Esophagus muscularis mucosa (tissue), 4 donors: ENCODE results near the gene FAM89B. TPM values are rescaled to one million over a fixed set of nuclear protein-coding genes. Genes with fewer than 3 reads are reported as not detected.

Experiments
- DNase-seq: peaks from one replicate; pipeline ENCODE4 v3.0.0-alpha.2; 2017; ENCODE audit errors: extremely low spot score
- H3K27ac ChIP-seq, 4 donors: fragments of 200-600 bp; sonication (generic); replicated peaks in 1 of 4; 1 replicate in 3 of 4; 2 replicates in 1 of 4; pipeline ENCODE4 v1.5.1; 2016 to 2019; ENCODE audit warnings: mild to moderate bottlenecking in 1 of 4
- H3K27me3 ChIP-seq, 4 donors: fragments of 200-600 bp; sonication (generic); one replicate each; pipeline versions ENCODE4 v1.5.1 to v1.6.0; 2016 to 2019
- H3K36me3 ChIP-seq, 4 donors: fragments of 200-600 bp; sonication (generic); one replicate each; pipeline ENCODE4 v1.5.1; 2016 to 2019
- H3K4me1 ChIP-seq, 4 donors: fragments of 200-600 bp; sonication (generic); one replicate each; pipeline ENCODE4 v1.5.1; 2016 to 2019
- H3K4me3 ChIP-seq, 4 donors: fragments of 200-600 bp; sonication (generic); 1 replicate in 2 of 4; 2 replicates in 2 of 4; pipeline ENCODE4 v1.5.1; 2016 to 2019; ENCODE audit warnings: mild to moderate bottlenecking in 4 of 4, moderate library complexity in 1 of 4
- H3K9me3 ChIP-seq, 4 donors: fragments of 200-600 bp; sonication (generic); 1 replicate in 3 of 4; 2 replicates in 1 of 4; pipeline ENCODE4 v1.5.1; 2016 to 2019
- EP300 ChIP-seq: sonication (generic); formaldehyde crosslinking; IDR thresholded peaks from one replicate; pipeline ENCODE4 v1.6.1; 2017; ENCODE audit warnings: antibody characterized with exemption
- POLR2A ChIP-seq: fragments of 450-650 bp; IDR thresholded peaks from one replicate; pipeline ENCODE4 v1.6.1; 2017; ENCODE audit warnings: antibody characterized with exemption, moderate library complexity, mild to moderate bottlenecking, low read depth
- POLR2AphosphoS5 ChIP-seq, 2 donors: sonication (generic); formaldehyde crosslinking; IDR thresholded peaks; one replicate each; pipeline ENCODE4 v1.6.1; 2017; ENCODE audit warnings: antibody characterized with exemption in 2 of 2
- WGBS: methylation state at CpG from one replicate; pipeline ENCODE4 v1.1.5; 2018; 5-methylcytosine and 5-hydroxymethylcytosine counted together
- intact Hi-C: fragments of 100-400 bp; cut with DNase I; formaldehyde crosslinking; loops from one replicate; pipeline ENCODE4 v1.15.1; 2023
- total RNA-seq, 4 donors: library from RNA; depleted of rRNA; stranded (reverse); fragments of >200 nt; gene quantifications; one replicate each; pipeline versions ENCODE4 v1.1.0 to v1.2.1, GENCODE V29; 2016
- TF ChIP-seq, protein P1 (sequence below), 3 experiments: fragments of 200-600 bp in 2 of 3; fragments of 450-650 bp in 1 of 3; sonication (generic) in 2 of 3; IDR thresholded peaks; one replicate each; pipeline ENCODE4 v1.5.1; 2017 to 2019; ENCODE audit warnings: antibody characterized with exemption in 3 of 3, mild to moderate bottlenecking in 2 of 3, moderate library complexity in 1 of 3

FAM89B gene
- total RNA-seq, 4 donors from 2014 or later = 47.9 to 90.4 (median 75.0) TPM

DNA sequence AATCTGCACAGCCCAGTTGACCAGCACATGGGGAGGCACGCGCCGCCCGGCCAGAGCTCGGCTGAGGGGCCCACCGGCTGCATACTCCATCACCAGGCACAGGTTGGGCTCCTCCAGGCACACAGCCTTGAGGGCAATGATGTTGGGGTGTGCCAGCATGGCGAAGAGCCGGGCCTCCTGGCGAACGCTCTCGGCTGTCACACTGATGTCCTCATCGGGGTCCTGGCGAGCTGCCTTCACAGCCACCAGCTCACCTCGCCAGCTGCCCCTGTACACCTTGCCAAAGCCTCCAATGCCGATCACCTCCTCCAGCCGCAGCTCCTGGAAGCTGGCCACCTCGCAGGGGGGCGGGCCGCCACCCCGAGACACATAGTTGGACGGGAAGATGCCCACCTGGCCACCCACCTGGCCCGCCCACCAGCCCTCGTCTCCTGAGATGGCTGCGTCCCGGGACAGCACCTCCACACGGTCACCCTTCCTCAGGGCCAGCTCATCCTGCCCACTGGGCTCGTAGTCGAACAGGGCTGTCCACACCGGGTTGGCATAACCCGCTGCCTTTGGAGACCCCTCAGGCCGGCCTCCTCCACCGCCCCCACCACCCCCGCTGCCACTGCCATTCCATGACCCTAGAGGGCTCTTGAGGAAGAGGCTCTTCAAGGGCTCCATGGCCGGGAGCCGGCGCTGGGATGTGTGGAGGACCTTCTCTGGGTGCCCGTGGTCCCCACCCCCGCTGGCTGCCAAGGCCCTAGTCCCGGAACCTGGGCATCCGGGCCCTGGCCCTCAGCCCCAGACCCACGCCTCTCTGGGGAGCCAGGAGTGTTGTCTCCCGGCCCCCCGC is 41.0 kb downstream of the FAM89B start:
- DNase-seq = no peak
- intact Hi-C loops = no loop called here
- WGBS = 3% methylated on average over 7 of the region's 43 CpGs

DNA sequence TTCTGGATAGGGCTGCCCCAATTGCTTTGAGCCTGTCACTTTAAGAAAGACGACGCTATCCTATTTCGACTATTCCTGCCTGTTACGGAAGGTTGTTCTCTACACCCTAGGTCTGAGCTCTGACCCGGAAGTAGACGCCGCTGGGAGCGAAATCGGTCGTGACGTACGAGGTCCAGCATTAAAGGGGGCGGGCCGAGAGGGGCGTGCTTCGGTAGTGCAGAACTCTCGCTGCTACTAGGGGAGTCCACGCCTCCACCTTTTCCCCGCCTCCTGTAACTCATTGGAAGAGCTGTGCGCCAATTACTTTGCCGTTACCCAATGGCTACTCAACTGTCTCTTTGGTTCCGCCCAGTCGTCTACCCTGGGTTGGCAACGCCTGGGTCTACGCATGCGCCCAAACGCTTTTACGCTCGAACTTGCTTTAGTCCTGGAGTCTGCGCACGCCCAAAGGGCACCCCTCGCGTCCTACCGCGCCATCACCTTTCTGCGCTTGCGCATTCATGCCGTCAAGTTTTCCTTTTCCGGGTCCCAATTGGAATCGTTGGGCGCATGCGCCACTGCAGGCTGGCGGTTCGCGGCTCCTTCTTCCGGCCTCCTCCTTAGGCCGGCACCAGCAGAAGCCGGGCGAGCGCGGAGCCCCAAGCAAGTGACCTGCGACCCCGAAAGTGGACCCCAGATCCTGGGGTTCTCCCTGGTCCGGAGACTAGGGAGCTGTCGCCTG is 43.1 kb downstream of the FAM89B start, which contains the start of gene PCNX3:
TSS of gene PCNX3 (plus strand) at position 548 of the 721 bp plus-strand sequence. CDS start 536 bp downstream, outside the sequence.
- TF ChIP-seq POLR2A (peak; percentile 19), POLR2AphosphoS5 (IDR thresholded peaks at IDR 0.05) (peak; percentile 88 to 95), EP300 (no peak)
- TF ChIP-seq, protein P1, sequence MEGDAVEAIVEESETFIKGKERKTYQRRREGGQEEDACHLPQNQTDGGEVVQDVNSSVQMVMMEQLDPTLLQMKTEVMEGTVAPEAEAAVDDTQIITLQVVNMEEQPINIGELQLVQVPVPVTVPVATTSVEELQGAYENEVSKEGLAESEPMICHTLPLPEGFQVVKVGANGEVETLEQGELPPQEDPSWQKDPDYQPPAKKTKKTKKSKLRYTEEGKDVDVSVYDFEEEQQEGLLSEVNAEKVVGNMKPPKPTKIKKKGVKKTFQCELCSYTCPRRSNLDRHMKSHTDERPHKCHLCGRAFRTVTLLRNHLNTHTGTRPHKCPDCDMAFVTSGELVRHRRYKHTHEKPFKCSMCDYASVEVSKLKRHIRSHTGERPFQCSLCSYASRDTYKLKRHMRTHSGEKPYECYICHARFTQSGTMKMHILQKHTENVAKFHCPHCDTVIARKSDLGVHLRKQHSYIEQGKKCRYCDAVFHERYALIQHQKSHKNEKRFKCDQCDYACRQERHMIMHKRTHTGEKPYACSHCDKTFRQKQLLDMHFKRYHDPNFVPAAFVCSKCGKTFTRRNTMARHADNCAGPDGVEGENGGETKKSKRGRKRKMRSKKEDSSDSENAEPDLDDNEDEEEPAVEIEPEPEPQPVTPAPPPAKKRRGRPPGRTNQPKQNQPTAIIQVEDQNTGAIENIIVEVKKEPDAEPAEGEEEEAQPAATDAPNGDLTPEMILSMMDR (IDR thresholded peaks at IDR 0.05) = peak in 1 of 3 experiments; percentile 35

More for the DNA sequence above, 41.0 kb downstream of the FAM89B start:
- Histone ChIP-seq H3K27me3 (no peaks in the 10 kb centered on the region), H3K27ac (peak overlapping the region; percentile 87 to 97 (median 96)), H3K4me1 (peaks cover 58 to 75% (median 73%) of the 10 kb centered on the region in 4 donors), H3K4me3 (peak overlapping the region; percentile 72 to 96 (median 80)), H3K9me3 (no peaks in the 10 kb centered on the region), H3K36me3 (peaks cover 12 to 47% (median 42%) of the 10 kb centered on the region in 4 donors)
- no peak for TF ChIP-seq POLR2AphosphoS5 (IDR thresholded peaks at IDR 0.05)
- TF ChIP-seq EP300 = no peak

DNA sequence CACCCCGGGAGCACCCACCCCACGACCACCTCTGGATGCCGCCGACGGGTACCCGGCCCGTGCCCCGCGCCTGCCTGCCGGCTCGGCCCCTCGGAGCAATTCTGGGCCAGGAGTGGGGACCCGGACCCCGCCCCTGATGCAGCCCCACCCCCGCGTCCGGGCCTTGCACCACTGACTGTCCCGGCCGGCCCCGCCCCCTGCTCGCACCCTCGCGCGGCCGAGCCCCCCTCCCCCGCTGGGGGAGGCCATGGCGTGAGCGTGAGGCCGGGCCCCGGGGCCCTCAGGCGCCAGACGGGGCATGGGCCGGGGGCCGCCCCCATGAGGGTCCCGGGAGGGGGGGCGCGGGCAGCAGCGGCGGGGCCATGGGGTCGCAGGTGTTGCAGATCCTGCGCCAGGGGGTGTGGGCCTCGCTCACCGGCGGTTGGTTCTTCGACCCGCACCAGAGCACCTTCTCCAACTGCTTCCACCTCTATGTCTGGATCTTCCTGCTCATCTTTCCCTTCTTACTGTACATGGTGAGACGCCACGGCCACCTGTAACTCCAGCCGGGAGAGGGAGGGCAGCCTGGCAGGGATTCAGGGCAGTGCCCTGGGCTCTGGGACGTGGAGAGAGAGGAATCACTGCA is 43.7 kb downstream of the FAM89B start:
- no peak for DNase-seq
- intact Hi-C loops = loop anchor here (2.0 kb wide), 1 partner anchor 41 kb away; no protein-coding TSS in a partner anchor
- Histone ChIP-seq H3K27me3 (no peaks in the 10 kb centered on the region), H3K4me1 (peaks cover 33 to 53% (median 48%) of the 10 kb centered on the region in 4 donors), H3K36me3 (peaks cover 26 to 57% (median 55%) of the 10 kb centered on the region in 4 donors), H3K4me3 (peak overlapping the region; percentile 72 to 96 (median 82)), H3K9me3 (no peaks in the 10 kb centered on the region), H3K27ac (peak overlapping the region; percentile 87 to 97 (median 94))
- TF ChIP-seq EP300 (no peak), POLR2A (no peak), POLR2AphosphoS5 (IDR thresholded peaks at IDR 0.05) (no peak)
- TF ChIP-seq, protein P1 (IDR thresholded peaks at IDR 0.05) = no peak
- 0% methylated on average over 18 of the region's 50 CpGs for WGBS

More for the DNA sequence above, 43.1 kb downstream of the FAM89B start, which contains the start of gene PCNX3:
- peaks cover 26 to 51% (median 49%) of the 10 kb centered on the region in 4 donors for H3K36me3 ChIP-seq
- intact Hi-C loops = loop anchor here (2.0 kb wide), 1 partner anchor 41 kb away; no protein-coding TSS in a partner anchor
- DNase-seq = peak; percentile 100
- peaks cover 40 to 60% (median 55%) of the 10 kb centered on the region in 4 donors for H3K4me1 ChIP-seq
- H3K4me3 ChIP-seq = peak within 1 kb of the TSS; percentile 72 to 96 (median 82)
- peak within 1 kb of the TSS; percentile 87 to 97 (median 96) for H3K27ac ChIP-seq
- 0% methylated on average over 36 of the region's 55 CpGs for WGBS
- no peaks in the 10 kb centered on the region for H3K27me3 ChIP-seq
- no peaks in the 10 kb centered on the region for H3K9me3 ChIP-seq

DNA sequence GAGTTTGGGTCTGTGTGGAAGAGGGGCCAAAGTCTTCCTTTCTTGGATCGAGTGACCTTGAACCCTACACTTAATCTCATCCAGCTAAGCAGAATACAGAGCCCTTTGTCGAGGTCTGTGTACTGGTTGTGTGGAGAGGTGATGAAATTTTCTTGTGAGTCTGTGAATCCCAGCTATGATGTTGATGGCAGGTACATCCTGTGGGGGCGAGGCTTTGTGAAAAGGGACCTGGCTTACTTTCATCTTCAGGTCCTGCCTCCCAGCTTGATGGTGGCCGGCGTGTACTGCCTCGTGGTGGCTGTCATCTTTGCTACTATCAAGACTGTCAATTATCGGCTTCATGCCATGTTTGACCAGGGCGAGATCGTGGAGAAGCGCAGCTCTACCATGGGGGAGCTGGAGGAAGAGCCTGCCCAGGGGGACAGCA is 44.2 kb downstream of the FAM89B start:
- 63% methylated on average over 7 of the region's 10 CpGs for WGBS
- Histone ChIP-seq H3K27me3 (no peaks in the 10 kb centered on the region), H3K27ac (peak overlapping the region; percentile 87 to 97 (median 94)), H3K4me1 (peaks cover 31 to 48% (median 43%) of the 10 kb centered on the region in 4 donors), H3K9me3 (no peaks in the 10 kb centered on the region), H3K36me3 (peaks cover 26 to 63% (median 59%) of the 10 kb centered on the region in 4 donors), H3K4me3 (peak overlapping the region; percentile 72 to 96 (median 82))
- intact Hi-C loops = no loop called here
- no peak for DNase-seq
- TF ChIP-seq POLR2A (no peak), EP300 (no peak), POLR2AphosphoS5 (IDR thresholded peaks at IDR 0.05) (no peak)
- TF ChIP-seq, protein P1 (IDR thresholded peaks at IDR 0.05) = no peak
